ENCODE results near the gene NTMT2.

GRCh38 chr1:170182442-170182841 is 36.7 kb downstream of the NTMT2 start:
- TF ChIP-seq CTCF (IDR thresholded peaks at IDR 0.05; ENCODE audit: control extremely low read depth in 1 of 3, insufficient read depth in 1 of 3, low read depth in 1 of 3, low read length in 3 of 3) (no peak), EP300 (IDR thresholded peaks at IDR 0.05; ENCODE audit: borderline replicate concordance in 1 of 2, low read depth in 2 of 2, low read length in 2 of 2) (no peak), HDAC2 (IDR thresholded peaks at IDR 0.05; ENCODE audit: borderline replicate concordance in 1 of 2, low read depth in 2 of 2, low read length in 2 of 2) (no peak), POLR2A (IDR thresholded peaks at IDR 0.05; ENCODE audit: control extremely low read depth in 1 of 2, low read depth in 2 of 2, low read length in 2 of 2) (no peak), ZNF274 (IDR thresholded peaks at IDR 0.05; ENCODE audit: borderline replicate concordance, extremely low read depth, low read length) (no peak), SUZ12 (IDR thresholded peaks at IDR 0.05; ENCODE audit: low read length) (no peak), TBP (IDR thresholded peaks at IDR 0.05; ENCODE audit: low read depth, low read length) (no peak), RAD21 (IDR thresholded peaks at IDR 0.05 in 1 of 2, conservative IDR thresholded peaks at IDR 0.05 in 1 of 2; ENCODE audit: low read depth in 2 of 2, low read length in 2 of 2) (no peak)
